ENCODE measurements around the gene ZNF521.

The ZNF521 gene

GRCh38 chr18:25307192-25307591 is 44.8 kb downstream of the ZNF521 start:
- no peak for TF ChIP-seq ZFX (IDR thresholded peaks at IDR 0.05; ENCODE audit: borderline replicate concordance)
- TF ChIP-seq CTCF (IDR thresholded peaks at IDR 0.05) = no peak
- no peak overlapping the region for H3K27ac ChIP-seq

DNA sequence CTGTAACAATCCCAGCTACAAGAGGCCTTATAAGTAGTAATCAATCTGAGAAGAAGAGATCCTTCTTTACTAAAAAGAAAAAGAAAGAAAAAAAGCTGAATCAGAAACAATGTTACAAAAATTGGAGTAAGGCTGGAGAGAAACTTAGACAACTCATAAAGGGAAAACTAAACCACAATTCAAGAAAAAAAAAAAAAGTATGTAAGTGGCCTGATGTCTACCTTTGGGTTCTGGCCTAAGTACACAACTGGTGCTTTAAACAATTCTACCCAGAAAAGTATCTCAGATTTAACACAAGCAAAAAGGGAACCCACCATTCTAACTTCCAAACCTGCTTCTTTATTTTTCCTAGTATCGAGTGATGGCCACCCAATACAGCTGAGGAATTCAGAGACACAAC is 45.3 kb downstream of the ZNF521 start:
- H3K27ac ChIP-seq = no peak overlapping the region
- no peak for TF ChIP-seq CTCF (IDR thresholded peaks at IDR 0.05)
- no peak for TF ChIP-seq ZFX (IDR thresholded peaks at IDR 0.05; ENCODE audit: borderline replicate concordance)

GRCh38 chr18:25305584-25305983 is 46.4 kb downstream of the ZNF521 start:
- TF ChIP-seq CTCF (IDR thresholded peaks at IDR 0.05) = no peak
- no peak for TF ChIP-seq ZFX (IDR thresholded peaks at IDR 0.05; ENCODE audit: borderline replicate concordance)
- H3K27ac ChIP-seq = no peak overlapping the region

DNA sequence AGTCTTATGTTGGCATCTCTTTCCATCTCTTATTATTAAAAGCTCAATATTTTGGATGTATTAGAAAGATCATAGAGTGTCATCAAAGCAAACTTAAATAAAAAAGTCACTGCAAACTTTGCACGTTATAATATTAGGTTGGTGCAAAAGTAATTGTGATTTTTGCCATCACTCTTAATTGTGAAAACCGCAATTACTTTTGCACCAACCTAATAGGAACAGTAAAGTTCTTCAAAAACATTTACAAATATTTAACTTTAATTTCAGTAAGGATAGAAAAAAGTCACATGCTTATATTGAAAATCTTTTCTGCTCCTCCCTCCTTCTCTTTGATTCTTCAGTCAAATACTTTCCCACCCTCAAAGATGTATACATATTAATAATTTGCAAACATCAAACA is 51.5 kb downstream of the ZNF521 start:
- TF ChIP-seq ZFX (IDR thresholded peaks at IDR 0.05; ENCODE audit: borderline replicate concordance) (no peak), CTCF (IDR thresholded peaks at IDR 0.05) (no peak)
- no peak overlapping the region for H3K27ac ChIP-seq

GRCh38 chr18:25299426-25300300 is 52.3 kb downstream of the ZNF521 start:
- no peak for TF ChIP-seq CTCF (IDR thresholded peaks at IDR 0.05)
- H3K27ac ChIP-seq = no peak overlapping the region

GRCh38 chr18:25298853-25299274 is 53.1 kb downstream of the ZNF521 start:
- no peak for TF ChIP-seq CTCF (IDR thresholded peaks at IDR 0.05)
- no peak for TF ChIP-seq ZFX (IDR thresholded peaks at IDR 0.05; ENCODE audit: borderline replicate concordance)
- H3K27ac ChIP-seq = no peak overlapping the region

DNA sequence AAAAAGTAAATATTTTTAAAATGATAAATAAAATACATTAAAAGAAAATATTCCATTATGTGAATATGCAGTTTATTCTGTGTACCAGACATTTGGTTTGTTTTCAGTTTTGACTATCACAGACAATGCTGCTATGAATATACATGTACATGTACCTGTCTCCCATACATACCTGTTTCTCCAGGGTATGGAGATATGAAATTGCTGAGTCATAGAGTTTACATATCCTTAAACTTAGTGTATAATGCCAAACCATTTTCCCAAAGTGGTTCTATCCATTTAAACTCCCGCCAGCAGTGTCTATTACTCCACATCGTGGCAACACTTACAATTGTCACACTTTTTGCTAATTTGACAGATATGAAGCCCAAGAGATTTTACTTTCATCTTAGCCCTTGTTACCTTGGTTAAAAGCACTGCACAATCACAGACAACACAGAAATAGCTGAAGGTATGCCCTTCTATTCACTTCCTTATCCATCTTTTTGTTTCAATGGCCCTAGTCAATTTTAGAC is 56.3 kb downstream of the ZNF521 start:
- no peak for TF ChIP-seq CTCF (IDR thresholded peaks at IDR 0.05)
- TF ChIP-seq ZFX (IDR thresholded peaks at IDR 0.05; ENCODE audit: borderline replicate concordance) = no peak
- no peak overlapping the region for H3K27ac ChIP-seq

Measured in 22Rv1 (cell line).